ENCODE measurements around the gene EPN1.
"Not testable (repeated sequence)": the region's sequence is repeated elsewhere in the genome, so short reads cannot be mapped to it uniquely, and the experiment has no call there.

EPN1 gene

GRCh38 chr19:55694656-55695491, 19.8 kb downstream of the EPN1 start:
- no peak for DNase-seq

GRCh38 chr19:55695511-55696290, 20.7 kb downstream of the EPN1 start:
- no peak for DNase-seq

GRCh38 chr19:55696301-55697068, 21.5 kb downstream of the EPN1 start:
- DNase-seq, result no peak

GRCh38 chr19:55697069-55697440, 22.0 kb downstream of the EPN1 start:
- DNase-seq, result no peak

GRCh38 chr19:55697698-55698097, 22.7 kb downstream of the EPN1 start:
- DNase-seq, result no peak

GRCh38 chr19:55698256-55698655, 23.2 kb downstream of the EPN1 start:
- no peak for DNase-seq

GRCh38 chr19:55699221-55699620, 24.2 kb downstream of the EPN1 start:
- no peak for DNase-seq

- DNase-seq, result no peak
Measured at GRCh38 chr19:55700813-55701212, 25.8 kb downstream of the EPN1 start.

GRCh38 chr19:55702131-55702627, 27.2 kb downstream of the EPN1 start:
- DNase-seq, result no peak

GRCh38 chr19:55703790-55704215, 28.8 kb downstream of the EPN1 start:
- DNase-seq, result no peak

- DNase-seq, result no peak
Measured at GRCh38 chr19:55704494-55705245, 29.6 kb downstream of the EPN1 start.

- DNase-seq, result no peak
Measured at GRCh38 chr19:55705972-55706371, 30.9 kb downstream of the EPN1 start.

- no peak for DNase-seq
Measured at GRCh38 chr19:55711719-55712118, 36.7 kb downstream of the EPN1 start.

- DNase-seq, result no peak
Measured at GRCh38 chr19:55712804-55713631, 38.0 kb downstream of the EPN1 start.

- DNase-seq, result no peak
Measured at GRCh38 chr19:55716531-55716930, 41.5 kb downstream of the EPN1 start.

GRCh38 chr19:55717251-55717650, 42.2 kb downstream of the EPN1 start:
- no peak for DNase-seq

- DNase-seq, result not testable (repeated sequence)
Measured at GRCh38 chr19:55717879-55718711, 43.1 kb downstream of the EPN1 start.

- no peak for DNase-seq
Measured at GRCh38 chr19:55720214-55720746, 45.3 kb downstream of the EPN1 start.

- DNase-seq, result no peak
Measured at GRCh38 chr19:55720801-55721200, 45.8 kb downstream of the EPN1 start.

GRCh38 chr19:55723491-55723890, 48.5 kb downstream of the EPN1 start:
- DNase-seq, result no peak
